ENCODE measurements around the gene RPS24.

DNA sequence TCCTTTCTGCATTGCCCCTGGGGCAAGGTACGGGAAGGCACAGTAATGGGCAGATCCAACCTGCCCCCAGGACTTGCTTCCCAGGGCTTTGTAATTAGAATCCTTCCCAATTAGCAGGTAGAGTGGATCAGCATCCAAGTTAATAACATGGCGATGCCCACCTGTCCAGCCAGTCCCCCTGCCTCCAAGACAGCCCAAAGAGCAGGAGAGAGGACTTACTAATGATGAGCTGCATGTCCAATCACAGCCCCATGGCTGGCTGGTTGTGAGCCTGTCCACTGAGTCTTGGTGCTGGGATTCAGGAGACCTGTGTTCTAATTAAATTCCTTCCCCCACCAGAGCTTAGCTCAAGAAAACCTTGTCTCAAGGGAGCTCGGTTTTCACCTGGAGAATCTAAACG, 49.0 kb downstream of the RPS24 start:
- no peak for TF ChIP-seq ESRRA (IDR thresholded peaks at IDR 0.05; ENCODE audit: low read length)
- TF ChIP-seq FOS (IDR thresholded peaks at IDR 0.05; ENCODE audit: borderline replicate concordance, extremely low read depth, insufficient read length), result no peak
- TF ChIP-seq, protein P1, sequence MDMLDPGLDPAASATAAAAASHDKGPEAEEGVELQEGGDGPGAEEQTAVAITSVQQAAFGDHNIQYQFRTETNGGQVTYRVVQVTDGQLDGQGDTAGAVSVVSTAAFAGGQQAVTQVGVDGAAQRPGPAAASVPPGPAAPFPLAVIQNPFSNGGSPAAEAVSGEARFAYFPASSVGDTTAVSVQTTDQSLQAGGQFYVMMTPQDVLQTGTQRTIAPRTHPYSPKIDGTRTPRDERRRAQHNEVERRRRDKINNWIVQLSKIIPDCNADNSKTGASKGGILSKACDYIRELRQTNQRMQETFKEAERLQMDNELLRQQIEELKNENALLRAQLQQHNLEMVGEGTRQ (IDR thresholded peaks at IDR 0.05; ENCODE audit: borderline replicate concordance, low read depth, low read length), result no peak

Measured in GM12878 (cell line).